Renal cortex interstitium (tissue), 15 donors: ENCODE results near the gene PPIL4. TPM values are rescaled to one million over a fixed set of nuclear protein-coding genes. Genes with fewer than 3 reads are reported as not detected.

Experiments
- DNase-seq, 11 donors: peaks; one replicate each; pipeline ENCODE4 v3.0.0-alpha.2; 2013; ENCODE audit warnings: low read depth in 9 of 11, low spot score in 4 of 11; ENCODE audit errors: extremely low read depth in 1 of 11
- long read RNA-seq, 16 experiments: transcript quantifications; one replicate each; lab custom pipeline, GENCODE V29; 2026
- polyA plus RNA-seq, 3 donors: library from polyadenylated mRNA; unstranded; fragments of 120-200 nt; gene quantifications; one replicate each; pipeline ENCODE4 v1.2.1, GENCODE V29; 2013; ENCODE audit not compliant: insufficient read length in 3 of 3

Gene PPIL4
- polyA plus RNA-seq = 10 to 100 TPM; 53.2 to 66.6 (median 59.4) TPM
- long read RNA-seq, donor 1, transcript PPIL4-201 (13 exons, 2,232 nt) = major isoform, 8 of 30 reads
- long read RNA-seq, donor 1, partial matches to known transcripts = 21 of 30 reads
- long read RNA-seq, donor 1, other reads (novel, unspliced or antisense) = 0 of 30 reads
- long read RNA-seq, donor 2, transcript PPIL4-201 (13 exons, 2,232 nt) = major isoform, 6 of 6 reads
- long read RNA-seq, donor 2, partial matches to known transcripts = 0 of 6 reads
- long read RNA-seq, donor 2, other reads (novel, unspliced or antisense) = 0 of 6 reads
- long read RNA-seq, donor 3, transcript PPIL4-201 (13 exons, 2,232 nt) = major isoform, 14 of 14 reads
- long read RNA-seq, donor 3, partial matches to known transcripts = 0 of 14 reads
- long read RNA-seq, donor 3, other reads (novel, unspliced or antisense) = 0 of 14 reads
- long read RNA-seq, donor 4, transcript PPIL4-201 (13 exons, 2,232 nt) = major isoform, 7 of 8 reads
- long read RNA-seq, donor 4, partial matches to known transcripts = 0 of 8 reads
- long read RNA-seq, donor 4, other reads (novel, unspliced or antisense) = 0 of 8 reads
- long read RNA-seq, donor 5 = 0 reads
- long read RNA-seq, donor 6, transcript PPIL4-201 (13 exons, 2,232 nt) = major isoform, 9 of 16 reads
- long read RNA-seq, donor 6, partial matches to known transcripts = 5 of 16 reads
- long read RNA-seq, donor 6, other reads (novel, unspliced or antisense) = 0 of 16 reads
- long read RNA-seq, donor 7, partial matches to known transcripts = 9 of 12 reads
- long read RNA-seq, donor 7, other reads (novel, unspliced or antisense) = 0 of 12 reads
- long read RNA-seq, donor 8 = 0 reads
- long read RNA-seq, donor 9, transcript PPIL4-201 (13 exons, 2,232 nt) = major isoform, 13 of 20 reads
- long read RNA-seq, donor 9, partial matches to known transcripts = 7 of 20 reads
- long read RNA-seq, donor 9, other reads (novel, unspliced or antisense) = 0 of 20 reads
- long read RNA-seq, donor 10, transcript PPIL4-201 (13 exons, 2,232 nt) = major isoform, 11 of 29 reads
- long read RNA-seq, donor 10, partial matches to known transcripts = 18 of 29 reads
- long read RNA-seq, donor 10, other reads (novel, unspliced or antisense) = 0 of 29 reads
- long read RNA-seq, donor 11, transcript PPIL4-201 (13 exons, 2,232 nt) = major isoform, 9 of 9 reads
- long read RNA-seq, donor 11, partial matches to known transcripts = 0 of 9 reads
- long read RNA-seq, donor 11, other reads (novel, unspliced or antisense) = 0 of 9 reads
- long read RNA-seq, donor 12, partial matches to known transcripts = 0 of 5 reads
- long read RNA-seq, donor 12, other reads (novel, unspliced or antisense) = 0 of 5 reads
- long read RNA-seq, donor 13 = 0 reads
- long read RNA-seq, donor 14, partial matches to known transcripts = 0 of 4 reads
- long read RNA-seq, donor 14, other reads (novel, unspliced or antisense) = 0 of 4 reads
- long read RNA-seq, donor 15, transcript PPIL4-201 (13 exons, 2,232 nt) = major isoform, 7 of 7 reads
- long read RNA-seq, donor 15, partial matches to known transcripts = 0 of 7 reads
- long read RNA-seq, donor 15, other reads (novel, unspliced or antisense) = 0 of 7 reads
- long read RNA-seq, donor 16, transcript PPIL4-201 (13 exons, 2,232 nt) = major isoform, 31 of 289 reads
- long read RNA-seq, donor 16, partial matches to known transcripts = 108 of 289 reads
- long read RNA-seq, donor 16, other reads (novel, unspliced or antisense) = 149 of 289 reads

- DNase-seq = peak; percentile 89 to 96 (median 93)
Measured at GRCh38 chr6:149545754-149546471, at the start of gene PPIL4. Gene PPIL4 (minus strand): TSS chr6:149546043. CDS start chr6:149546005, 38 bp downstream.

GRCh38 chr6:149593408-149593807 lies 47.6 kb upstream of the PPIL4 start:
- DNase-seq = peak in 4 of 11 donors; percentile 5 to 41 (median 16)

- no peak for DNase-seq
Measured at GRCh38 chr6:149592983-149593382, 47.1 kb upstream of the PPIL4 start.

- DNase-seq = no peak
Measured at GRCh38 chr6:149586149-149586548, 40.3 kb upstream of the PPIL4 start.

GRCh38 chr6:149581349-149581748 lies 35.5 kb upstream of the PPIL4 start:
- DNase-seq = no peak

- no peak for DNase-seq
Measured at GRCh38 chr6:149580880-149581279, 35.0 kb upstream of the PPIL4 start.

GRCh38 chr6:149567945-149568585 lies 22.2 kb upstream of the PPIL4 start:
- no peak for DNase-seq

- DNase-seq = no peak
Measured at GRCh38 chr6:149567194-149567586, 21.3 kb upstream of the PPIL4 start.

GRCh38 chr6:149566410-149567193 lies 20.8 kb upstream of the PPIL4 start:
- peak in 6 of 11 donors; percentile 35 to 55 (median 44) for DNase-seq

- peak; percentile 89 to 98 (median 93) for DNase-seq
Measured at GRCh38 chr6:149565527-149566409, 19.9 kb upstream of the PPIL4 start, which contains the start of gene GINM1. Gene GINM1 (plus strand): TSS chr6:149566375. CDS start chr6:149566415, 40 bp downstream.

- DNase-seq = no peak
Measured at GRCh38 chr6:149563928-149564325, 18.1 kb upstream of the PPIL4 start.

- DNase-seq = no peak
Measured at GRCh38 chr6:149563203-149563927, 17.5 kb upstream of the PPIL4 start.

GRCh38 chr6:149560736-149561135 lies 14.9 kb upstream of the PPIL4 start:
- no peak for DNase-seq

GRCh38 chr6:149559389-149559788 lies 13.5 kb upstream of the PPIL4 start:
- no peak for DNase-seq

GRCh38 chr6:149558029-149558428 lies 12.2 kb upstream of the PPIL4 start:
- DNase-seq = no peak
